Psoas muscle (tissue), 8 donors: ENCODE data around the gene ADSS1. TPM values are rescaled to one million over a fixed set of nuclear protein-coding genes. Genes with fewer than 3 reads are reported as not detected.

ENCODE experiments used
- ATAC-seq, 4 donors: fragments of 200-7000 bp; cut with Tn5 transposase; one replicate each; pipeline ENCODE4 v1.9.1; 2020; ENCODE audit warnings: moderate library complexity in 3 of 4, mild to moderate bottlenecking in 2 of 4
- DNase-seq, 2 donors: peaks; one replicate each; pipeline ENCODE4 v3.0.0-alpha.2; 2020
- H3K27ac ChIP-seq: fragments of 200-600 bp; one replicate; pipeline ENCODE4 v1.8.0; 2022
- H3K27me3 ChIP-seq, 3 donors: fragments of 200-600 bp in 1 of 3; one replicate each; pipeline versions ENCODE4 v1.6.1 to v1.8.0; 2013 to 2022; ENCODE audit warnings: low read length in 2 of 3, mild to moderate bottlenecking in 2 of 3, moderate library complexity in 1 of 3; ENCODE audit not compliant: insufficient read depth in 3 of 3
- H3K36me3 ChIP-seq, 2 donors: fragments of 200-600 bp in 1 of 2; one replicate each; pipeline versions ENCODE4 v1.6.1 to v1.8.0; 2013 to 2022; ENCODE audit warnings: low read depth in 1 of 2, mild to moderate bottlenecking in 1 of 2, moderate library complexity in 1 of 2; ENCODE audit not compliant: insufficient read depth in 1 of 2
- H3K4me1 ChIP-seq: fragments of 200-600 bp; one replicate; pipeline ENCODE4 v1.8.0; 2022
- H3K4me3 ChIP-seq: fragments of 200-600 bp; one replicate; pipeline ENCODE4 v1.8.0; 2022; ENCODE audit warnings: mild to moderate bottlenecking
- H3K9me3 ChIP-seq: fragments of 200-600 bp; one replicate; pipeline ENCODE4 v1.8.0; 2022
- WGBS, 3 donors: extraction: QIAGEN DNeasy Blood & Tissue Kit; methylation state at CpG; one replicate each; pipeline versions ENCODE4 v1.1.6 to v1.1.7; 2013; 5-methylcytosine and 5-hydroxymethylcytosine counted together
- intact Hi-C, 2 donors: fragments of 100-400 bp; cut with DNase I; formaldehyde crosslinking; loops; one replicate each; pipeline versions ENCODE4 v1.11.0 to v1.14.2; 2022
- polyA plus RNA-seq, 3 donors: library from polyadenylated mRNA; stranded (reverse); fragments of 200-250 nt; gene quantifications; one replicate each; pipeline ENCODE4 v1.2.3, GENCODE V29; 2013
- total RNA-seq, 4 donors: library from RNA; stranded (reverse); fragmentation: NEBNext Ultra II Directional in 2 of 4; extraction: Animal tissue kit (Norgen Biotek cat#: 25700) in 2 of 4; gene quantifications; one replicate each; pipeline versions ENCODE4 v1.2.1 to v1.2.4, GENCODE V29; 2021 to 2023
- TF ChIP-seq, protein P1 (sequence below): fragments of 200-600 bp; IDR thresholded peaks from one replicate; pipeline ENCODE4 v1.8.0; 2022; ENCODE audit warnings: antibody characterized with exemption
- donor health status: healthy with polysubstance abuse.
- donor health status: DM: no; HTN: no; CAD: no; lungs with moderate emphysema.
- donor health status: Bipolar disorder and iron deficiency.
- donor health status: healthy.
- donor health status: DM: yes; HTN: yes; CAD: no.
- donor health status: DM: no; HTN: no; CAD: no.
- donor health status: DM: no; HTN: no; CAD: no.
- donor health status: DM: yes; HTN: yes; CAD: no.

ADSS1 gene
- total and polyA plus RNA-seq, 7 donors: 187 to 394 (median 300) TPM

DNA sequence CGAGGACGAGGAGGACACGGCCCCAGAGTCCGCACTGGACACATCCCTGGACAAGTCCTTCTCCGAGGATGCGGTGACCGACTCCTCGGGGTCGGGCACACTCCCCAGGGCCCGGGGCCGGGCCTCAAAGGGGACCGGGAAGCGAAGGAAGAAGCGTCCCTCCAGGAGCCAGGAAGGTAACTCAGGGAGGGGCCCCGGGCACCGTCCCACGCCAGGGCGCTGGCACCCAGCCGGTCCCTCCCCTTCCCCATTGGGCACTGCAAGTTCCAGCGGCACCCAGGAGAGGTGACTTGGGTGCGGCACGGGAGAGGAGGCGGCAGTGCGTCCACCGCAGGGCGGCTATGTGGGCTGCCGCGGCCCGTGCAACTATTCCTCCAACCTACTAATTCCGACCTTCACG is 9.3 kb upstream of the ADSS1 start:
- Histone ChIP-seq H3K27ac (no peak overlapping the region), H3K4me3 (no peak overlapping the region), H3K4me1 (peaks cover 11% of the 10 kb centered on the region), H3K27me3 (no peaks in the 10 kb centered on the region), H3K9me3 (no peaks in the 10 kb centered on the region), H3K36me3 (peaks cover 0 to 63% of the 10 kb centered on the region in 2 donors)
- DNase-seq (no peak), ATAC-seq (no peak)
- TF ChIP-seq, protein P1, sequence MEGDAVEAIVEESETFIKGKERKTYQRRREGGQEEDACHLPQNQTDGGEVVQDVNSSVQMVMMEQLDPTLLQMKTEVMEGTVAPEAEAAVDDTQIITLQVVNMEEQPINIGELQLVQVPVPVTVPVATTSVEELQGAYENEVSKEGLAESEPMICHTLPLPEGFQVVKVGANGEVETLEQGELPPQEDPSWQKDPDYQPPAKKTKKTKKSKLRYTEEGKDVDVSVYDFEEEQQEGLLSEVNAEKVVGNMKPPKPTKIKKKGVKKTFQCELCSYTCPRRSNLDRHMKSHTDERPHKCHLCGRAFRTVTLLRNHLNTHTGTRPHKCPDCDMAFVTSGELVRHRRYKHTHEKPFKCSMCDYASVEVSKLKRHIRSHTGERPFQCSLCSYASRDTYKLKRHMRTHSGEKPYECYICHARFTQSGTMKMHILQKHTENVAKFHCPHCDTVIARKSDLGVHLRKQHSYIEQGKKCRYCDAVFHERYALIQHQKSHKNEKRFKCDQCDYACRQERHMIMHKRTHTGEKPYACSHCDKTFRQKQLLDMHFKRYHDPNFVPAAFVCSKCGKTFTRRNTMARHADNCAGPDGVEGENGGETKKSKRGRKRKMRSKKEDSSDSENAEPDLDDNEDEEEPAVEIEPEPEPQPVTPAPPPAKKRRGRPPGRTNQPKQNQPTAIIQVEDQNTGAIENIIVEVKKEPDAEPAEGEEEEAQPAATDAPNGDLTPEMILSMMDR: no peak
- intact Hi-C loops: no loop called here
- 92 to 96% (median 94%) methylated on average over 26 to 31 of the region's 31 CpGs for WGBS, 3 donors

DNA sequence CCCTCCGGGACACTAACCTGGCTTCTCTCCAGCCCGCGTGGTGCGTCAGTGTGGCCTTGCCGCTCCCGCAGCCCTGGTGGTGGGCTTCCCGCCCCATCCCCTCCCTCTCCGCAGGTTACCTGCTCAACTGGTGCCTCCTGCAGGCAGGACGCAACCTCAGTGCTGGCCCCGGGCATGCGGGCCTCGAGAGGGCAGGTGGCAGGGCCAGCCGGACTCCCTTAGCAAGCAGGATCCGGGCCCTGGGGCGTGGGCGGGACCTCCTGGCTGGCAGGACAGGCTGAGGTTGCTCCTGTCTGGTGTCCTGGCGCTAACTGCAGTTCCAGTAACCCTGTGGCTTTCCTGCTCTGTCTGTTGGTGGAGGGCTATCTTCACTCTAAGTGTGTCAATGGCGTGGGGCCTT is 8.6 kb upstream of the ADSS1 start:
- DNase-seq: no peak
- WGBS, 3 donors: 79 to 87% (median 85%) methylated on average over 17 to 18 of the region's 18 CpGs
- ATAC-seq: no peak
- Histone ChIP-seq H3K27me3 (no peaks in the 10 kb centered on the region), H3K4me1 (peaks cover 11% of the 10 kb centered on the region), H3K4me3 (no peak overlapping the region), H3K36me3 (peaks cover 0 to 61% of the 10 kb centered on the region in 2 donors), H3K27ac (no peak overlapping the region), H3K9me3 (no peaks in the 10 kb centered on the region)
- TF ChIP-seq, protein P1: no peak
- intact Hi-C loops: no loop called here

DNA sequence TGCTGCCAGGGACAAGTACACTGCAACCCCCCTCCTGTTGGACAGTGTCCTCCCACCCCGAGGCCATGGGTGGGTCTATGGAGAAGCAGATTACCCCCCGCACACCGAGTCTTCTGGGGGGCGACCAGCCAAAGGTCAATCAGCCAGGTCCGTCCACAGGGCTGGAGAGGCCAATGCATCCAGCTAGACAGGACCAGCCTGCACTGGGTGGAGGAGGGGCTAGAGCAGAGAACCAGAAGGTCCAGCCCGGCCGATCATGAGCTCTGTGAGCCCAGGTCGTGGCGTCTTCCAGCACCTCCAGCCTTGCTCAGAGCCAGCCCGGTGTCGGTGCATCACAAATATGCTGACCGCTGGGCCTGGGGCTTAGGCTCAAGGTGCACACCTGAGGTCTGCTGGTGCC is 8.2 kb upstream of the ADSS1 start:
- 88 to 97% (median 94%) methylated on average over 9 to 12 of the region's 12 CpGs for WGBS, 3 donors
- H3K27ac ChIP-seq: no peak overlapping the region
- TF ChIP-seq, protein P1: no peak
- ATAC-seq: no peak
- H3K36me3 ChIP-seq: peaks cover 0 to 56% of the 10 kb centered on the region in 2 donors
- peaks cover 11% of the 10 kb centered on the region for H3K4me1 ChIP-seq
- intact Hi-C loops: no loop called here
- no peak for DNase-seq
- H3K9me3 ChIP-seq: no peaks in the 10 kb centered on the region
- no peaks in the 10 kb centered on the region for H3K27me3 ChIP-seq
- H3K4me3 ChIP-seq: no peak overlapping the region

DNA sequence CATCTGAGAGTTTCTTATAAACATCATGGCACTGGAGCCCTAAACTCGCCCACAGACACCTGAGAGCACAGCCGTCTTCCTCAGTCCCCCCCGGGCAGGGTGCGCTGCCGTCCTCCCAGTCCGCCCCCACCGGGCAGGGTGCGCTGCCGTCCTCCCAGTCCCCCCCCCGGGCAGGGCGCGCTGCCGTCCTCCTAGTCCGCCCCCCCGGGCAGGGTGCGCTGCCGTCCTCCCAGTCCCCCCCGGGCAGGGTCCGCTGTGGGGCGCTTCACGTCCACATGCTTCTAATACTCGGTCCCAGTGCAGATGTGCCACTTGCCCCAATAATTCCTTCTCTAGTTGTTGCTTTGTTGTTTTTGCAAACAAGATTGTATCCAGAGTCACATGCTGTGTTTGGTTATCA is 6.9 kb upstream of the ADSS1 start:
- peaks cover 0 to 43% of the 10 kb centered on the region in 2 donors for H3K36me3 ChIP-seq
- H3K27me3 ChIP-seq: no peaks in the 10 kb centered on the region
- intact Hi-C loops: no loop called here
- H3K4me1 ChIP-seq: peaks cover 19% of the 10 kb centered on the region
- no peaks in the 10 kb centered on the region for H3K9me3 ChIP-seq
- WGBS, 3 donors: 89 to 91% (median 90%) methylated on average over 22 of the region's 22 CpGs
- ATAC-seq (no peak), DNase-seq (no peak)
- TF ChIP-seq, protein P1: no peak
- H3K4me3 ChIP-seq: no peak overlapping the region
- no peak overlapping the region for H3K27ac ChIP-seq

DNA sequence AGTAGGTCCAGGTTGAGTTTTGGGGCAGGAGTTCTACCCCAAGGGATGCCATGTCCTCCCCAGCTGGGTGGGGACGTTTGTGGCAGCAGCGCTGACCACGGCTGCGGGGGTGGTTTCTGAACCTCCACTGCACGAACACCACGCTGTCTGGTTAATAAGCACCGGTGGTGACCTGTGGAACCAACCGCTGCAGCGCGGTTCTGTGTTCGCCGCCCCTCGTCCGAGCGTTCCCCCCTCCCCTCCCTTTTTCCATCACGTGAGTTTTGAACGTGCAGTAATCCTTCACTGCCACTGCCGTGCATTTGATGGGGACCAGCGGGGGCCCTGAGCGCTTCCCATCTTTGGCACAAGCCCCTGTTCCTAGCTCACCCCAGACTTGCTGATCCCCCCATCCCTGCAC is 6.4 kb upstream of the ADSS1 start:
- Histone ChIP-seq H3K27ac (no peak overlapping the region), H3K9me3 (no peaks in the 10 kb centered on the region), H3K4me3 (no peak overlapping the region), H3K27me3 (no peaks in the 10 kb centered on the region), H3K4me1 (peaks cover 24% of the 10 kb centered on the region), H3K36me3 (peaks cover 0 to 38% of the 10 kb centered on the region in 2 donors)
- intact Hi-C loops: no loop called here
- WGBS, 3 donors: 71 to 81% (median 74%) methylated on average over 20 of the region's 20 CpGs
- ATAC-seq (no peak), DNase-seq (no peak)
- TF ChIP-seq, protein P1: no peak
